Smooth muscle cell of the coronary artery (primary cell): ENCODE results near the gene CLMN. TPM values are rescaled to one million over a fixed set of nuclear protein-coding genes. Genes with fewer than 3 reads are reported as not detected.

ENCODE experiments used
- total RNA-seq: library from RNA; depleted of rRNA; stranded (reverse); fragments of >200 nt; gene quantifications from 2 replicates; pipeline ENCODE4 v1.2.3, GENCODE V29; 2014; ENCODE audit warnings: low replicate concordance

Gene CLMN
- total RNA-seq, result 0.15 and 0.23 TPM in 2 replicates

GRCh38 chr14:95319312-95320077, at the start of gene CLMN:
Gene CLMN, minus strand, starts transcription at chr14:95319908. Its CDS starts 116 bp downstream, at chr14:95319792.

GRCh38 chr14:95157327-95158189, 162.2 kb downstream of the CLMN start, which contains the start of gene DICER1:
Gene DICER1, minus strand, starts transcription at chr14:95157529. Its CDS starts 24,071 bp downstream, at chr14:95133458.

Other genes starting within 250 kb of the CLMN start
- gene DICER1, start 162.4 kb downstream of the CLMN start, total RNA-seq, result 18.8 and 23.6 TPM in 2 replicates
- gene SYNE3, start 196.7 kb upstream of the CLMN start, total RNA-seq, result 2.1 and 19.2 TPM in 2 replicates
- 10.5 and 28.3 TPM in 2 replicates for gene GLRX5, start 215.1 kb upstream of the CLMN start, total RNA-seq